SK-N-MC (cell line): ENCODE measurements around the gene HSPA1L.
"Not testable (repeated sequence)": the region's sequence is repeated elsewhere in the genome, so short reads cannot be mapped to it uniquely, and the experiment has no call there.

Experiments used
- DNase-seq: peaks from one replicate; pipeline ENCODE4 v3.0.0-alpha.2; 2011; ENCODE audit warnings: low read depth, low spot score
- H3K27ac ChIP-seq: fragments of 200-600 bp; sonication (generic); 2 replicates; pipeline ENCODE4 v1.5.1; 2016; ENCODE audit warnings: mixed run types
- H3K36me3 ChIP-seq: fragments of 200-600 bp; sonication (generic); 2 replicates; pipeline ENCODE4 v1.6.1; 2017; ENCODE audit warnings: antibody characterized with exemption, low read length, mixed read lengths; ENCODE audit not compliant: insufficient read depth
- H3K4me3 ChIP-seq: fragments of 200-600 bp; sonication (generic); 2 replicates; pipeline ENCODE4 v1.5.1; 2016
- H3K9ac ChIP-seq: fragments of 200-600 bp; sonication (generic); 2 replicates; pipeline ENCODE4 v1.8.0; 2017; ENCODE audit warnings: mixed run types, mixed read lengths; ENCODE audit not compliant: insufficient read length
- H3K9me3 ChIP-seq: fragments of 200-600 bp; sonication (generic); 2 replicates; pipeline ENCODE4 v1.6.1; 2017; ENCODE audit warnings: low read depth, mild to moderate bottlenecking, antibody characterized with exemption, low read length, moderate library complexity, mixed read lengths
- EZH2 ChIP-seq: fragments of 200-600 bp; sonication (generic); IDR thresholded peaks from one replicate; pipeline ENCODE4 v1.6.1; 2017; ENCODE audit warnings: antibody characterized with exemption
- FOXP2 ChIP-seq: optimal IDR thresholded peaks from 2 replicates; pipeline ENCODE3; 2011; ENCODE audit warnings: mild to moderate bottlenecking, moderate library complexity; ENCODE audit not compliant: insufficient read depth; ENCODE audit errors: extremely low read length, control extremely low read depth
- POLR2AphosphoS5 ChIP-seq: IDR thresholded peaks from 2 replicates; pipeline ENCODE4 v1.6.1; 2012; ENCODE audit warnings: mild to moderate bottlenecking, low read depth, low read length, borderline replicate concordance

Gene HSPA1L

GRCh38 chr6:31838968-31839367, 23.9 kb upstream of the HSPA1L start:
- TF ChIP-seq FOXP2 (no peak), POLR2AphosphoS5 (no peak), EZH2 (no peak)

GRCh38 chr6:31838114-31838553, 23.1 kb upstream of the HSPA1L start:
- DNase-seq, H3K9me3 ChIP-seq: not testable (repeated sequence)
- H3K27ac ChIP-seq: peak overlapping the region; percentile 98
- peak overlapping the region; percentile 88 for H3K4me3 ChIP-seq
- peak overlapping the region; percentile 94 for H3K9ac ChIP-seq
- peaks cover 58% of the 10 kb centered on the region for H3K36me3 ChIP-seq

More at GRCh38 chr6:31838968-31839367, 23.9 kb upstream of the HSPA1L start:
- peaks cover 58% of the 10 kb centered on the region for H3K36me3 ChIP-seq
- H3K27ac ChIP-seq: peak overlapping the region; percentile 86
- peak overlapping the region; percentile 88 for H3K4me3 ChIP-seq
- H3K9ac ChIP-seq: no peak overlapping the region
- DNase-seq: no peak
- no peaks in the 10 kb centered on the region for H3K9me3 ChIP-seq

- peak; percentile 45; the same call in 1 of the 2 replicates for TF ChIP-seq POLR2AphosphoS5
- no peak for TF ChIP-seq FOXP2
- TF ChIP-seq EZH2: no peak
- Histone ChIP-seq H3K27ac (peak overlapping the region; percentile 98), H3K9me3 (no peaks in the 10 kb centered on the region), H3K36me3 (peaks cover 58% of the 10 kb centered on the region), H3K9ac (peak overlapping the region; percentile 94), H3K4me3 (peak overlapping the region; percentile 88)
- no peak for DNase-seq
These were observed 22.5 kb upstream of the HSPA1L start for GRCh38 chr6:31837369-31838113.

- Histone ChIP-seq H3K27ac (peak overlapping the region; percentile 98), H3K9ac (peak overlapping the region; percentile 94), H3K9me3 (no peaks in the 10 kb centered on the region), H3K36me3 (peaks cover 58% of the 10 kb centered on the region), H3K4me3 (peak overlapping the region; percentile 88)
- no peak for DNase-seq
- TF ChIP-seq FOXP2: no peak
- TF ChIP-seq EZH2: no peak
- TF ChIP-seq POLR2AphosphoS5: no peak
These were observed 21.6 kb upstream of the HSPA1L start for GRCh38 chr6:31836474-31837368.

GRCh38 chr6:31836047-31836473, 21.0 kb upstream of the HSPA1L start:
- peak overlapping the region; percentile 94 for H3K9ac ChIP-seq
- TF ChIP-seq POLR2AphosphoS5: peak; percentile 8; the same call in 1 of the 2 replicates
- TF ChIP-seq EZH2: no peak
- peak overlapping the region; percentile 98 for H3K27ac ChIP-seq
- H3K9me3 ChIP-seq: no peaks in the 10 kb centered on the region
- peaks cover 53% of the 10 kb centered on the region for H3K36me3 ChIP-seq
- no peak for DNase-seq
- H3K4me3 ChIP-seq: peak overlapping the region; percentile 88

GRCh38 chr6:31834367-31835250, 19.5 kb upstream of the HSPA1L start:
- H3K9ac ChIP-seq: peak overlapping the region; percentile 94
- DNase-seq: no peak
- peaks cover 39% of the 10 kb centered on the region for H3K36me3 ChIP-seq
- H3K27ac ChIP-seq: peak overlapping the region; percentile 98
- TF ChIP-seq POLR2AphosphoS5 (peak; percentile 100), EZH2 (no peak)
- H3K9me3 ChIP-seq: no peaks in the 10 kb centered on the region
- H3K4me3 ChIP-seq: peak overlapping the region; percentile 88

- H3K9ac ChIP-seq: peak overlapping the region; percentile 83
- H3K9me3 ChIP-seq: no peaks in the 10 kb centered on the region
- TF ChIP-seq POLR2AphosphoS5 (no peak), FOXP2 (no peak), EZH2 (no peak)
- peak overlapping the region; percentile 96 for H3K4me3 ChIP-seq
- no peak for DNase-seq
- H3K27ac ChIP-seq: peak overlapping the region; percentile 85
- peaks cover 9% of the 10 kb centered on the region for H3K36me3 ChIP-seq
These were observed 16.5 kb upstream of the HSPA1L start for GRCh38 chr6:31831350-31832215.
